ENCODE data around the gene DLX4.

DLX4 gene

GRCh38 chr17:49986396-49987289 is 17.7 kb downstream of the DLX4 start:
- no peak for DNase-seq (ENCODE audit: extremely low read depth in 1 of 2, low read depth in 1 of 2)

- no peak for DNase-seq (ENCODE audit: extremely low read depth in 1 of 2, low read depth in 1 of 2)
Observed at GRCh38 chr17:49987290-49987585, 18.2 kb downstream of the DLX4 start.

GRCh38 chr17:49987681-49988441 is 18.9 kb downstream of the DLX4 start:
- no peak for DNase-seq (ENCODE audit: extremely low read depth in 1 of 2, low read depth in 1 of 2)

GRCh38 chr17:49989518-49989880 is 20.5 kb downstream of the DLX4 start:
- no peak for DNase-seq (ENCODE audit: extremely low read depth in 1 of 2, low read depth in 1 of 2)

- DNase-seq (ENCODE audit: extremely low read depth in 1 of 2, low read depth in 1 of 2): no peak
Observed at GRCh38 chr17:49990331-49990730, 21.3 kb downstream of the DLX4 start.

GRCh38 chr17:49990921-49991320 is 21.9 kb downstream of the DLX4 start:
- DNase-seq (ENCODE audit: extremely low read depth in 1 of 2, low read depth in 1 of 2): no peak

- DNase-seq (ENCODE audit: extremely low read depth in 1 of 2, low read depth in 1 of 2): no peak
Observed at GRCh38 chr17:49991409-49991808, 22.4 kb downstream of the DLX4 start.

- no peak for DNase-seq (ENCODE audit: extremely low read depth in 1 of 2, low read depth in 1 of 2)
Observed at GRCh38 chr17:49992191-49992932, 23.4 kb downstream of the DLX4 start.

GRCh38 chr17:49992933-49993422 is 24.0 kb downstream of the DLX4 start:
- DNase-seq (ENCODE audit: extremely low read depth in 1 of 2, low read depth in 1 of 2): no peak

- no peak for DNase-seq (ENCODE audit: extremely low read depth in 1 of 2, low read depth in 1 of 2)
Observed at GRCh38 chr17:49993423-49994060, 24.6 kb downstream of the DLX4 start.

GRCh38 chr17:49994085-49995054 is 25.4 kb downstream of the DLX4 start:
- no peak for DNase-seq (ENCODE audit: extremely low read depth in 1 of 2, low read depth in 1 of 2)

GRCh38 chr17:49995055-49995738 is 26.2 kb downstream of the DLX4 start, which contains the start of gene DLX3:
Gene DLX3, minus strand, starts transcription at chr17:49995224. Its CDS starts 226 bp downstream, at chr17:49994998.
- no peak for DNase-seq (ENCODE audit: extremely low read depth in 1 of 2, low read depth in 1 of 2)

GRCh38 chr17:49996121-49996494 is 27.1 kb downstream of the DLX4 start:
- DNase-seq (ENCODE audit: extremely low read depth in 1 of 2, low read depth in 1 of 2): no peak

- peak; percentile 22 to 63 for DNase-seq (ENCODE audit: extremely low read depth in 1 of 2, low read depth in 1 of 2)
Observed at GRCh38 chr17:49996495-49997300, 27.7 kb downstream of the DLX4 start.

- DNase-seq (ENCODE audit: extremely low read depth in 1 of 2, low read depth in 1 of 2): no peak
Observed at GRCh38 chr17:49997301-49997650, 28.3 kb downstream of the DLX4 start.

GRCh38 chr17:49997773-49998703 is 29.0 kb downstream of the DLX4 start:
- DNase-seq (ENCODE audit: extremely low read depth in 1 of 2, low read depth in 1 of 2): peak; percentile 70

- DNase-seq (ENCODE audit: extremely low read depth in 1 of 2, low read depth in 1 of 2): no peak
Observed at GRCh38 chr17:49998836-49999511, 30.0 kb downstream of the DLX4 start.

Data from activated CD8-positive, alpha-beta memory T cell treated with anti-CD3 and anti-CD28 coated beads for 1 hour (primary cell).